RWPE1 (cell line): ENCODE results near the gene OR10G8.

Experiments used
- CTCF ChIA-PET: fragments of 350-600 bp; sonication (Branson Sonifier 250); formaldehyde crosslinking; extraction: SDS; loops from one replicate; lab custom pipeline; 2021; lab: Yijun Ruan, JAX
- POLR2A ChIA-PET: fragments of 400-600 bp; formaldehyde crosslinking; extraction: SDS; loops from one replicate; lab custom pipeline; 2020; ENCODE audit warnings: antibody characterized with exemption; ENCODE audit not compliant: low non-redundant PET; lab: Yijun Ruan, JAX
- DNase-seq: peaks from one replicate; pipeline ENCODE4 v3.0.0; 2012; ENCODE audit warnings: low spot score
- H3K27ac ChIP-seq: fragments of 450-650 bp; 2 replicates; pipeline ENCODE4 v1.5.1; 2017
- CTCF ChIP-seq: fragments of 450-650 bp; conservative IDR thresholded peaks from 2 replicates; pipeline ENCODE4 v1.5.1; 2017; ENCODE audit warnings: low read depth, mild to moderate bottlenecking

OR10G8 gene

DNA sequence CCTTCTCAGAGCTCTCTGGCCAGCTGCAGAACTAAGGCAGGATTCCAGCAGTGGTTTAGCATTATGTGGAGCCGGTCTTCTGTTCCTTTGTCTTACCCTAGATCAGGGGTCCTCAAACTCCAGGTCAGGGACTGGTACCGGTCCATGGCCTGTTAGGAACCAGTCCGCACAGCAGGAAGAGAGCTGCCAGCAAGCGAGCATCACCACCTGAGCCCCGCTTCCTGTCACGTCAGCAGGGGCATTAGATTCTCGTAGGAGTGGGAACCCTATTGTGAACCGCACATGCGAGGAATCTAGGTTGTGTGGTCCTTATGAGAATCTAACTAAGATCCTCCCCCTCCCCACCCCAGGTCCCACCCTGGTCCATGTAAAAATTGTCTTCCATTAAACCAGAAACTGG lies 13.0 kb downstream of the OR10G8 start:
- CTCF ChIA-PET: no interaction called here
- TF ChIP-seq CTCF: no peak
- POLR2A ChIA-PET: no interaction called here
- H3K27ac ChIP-seq: no peak overlapping the region
- no peak for DNase-seq

DNA sequence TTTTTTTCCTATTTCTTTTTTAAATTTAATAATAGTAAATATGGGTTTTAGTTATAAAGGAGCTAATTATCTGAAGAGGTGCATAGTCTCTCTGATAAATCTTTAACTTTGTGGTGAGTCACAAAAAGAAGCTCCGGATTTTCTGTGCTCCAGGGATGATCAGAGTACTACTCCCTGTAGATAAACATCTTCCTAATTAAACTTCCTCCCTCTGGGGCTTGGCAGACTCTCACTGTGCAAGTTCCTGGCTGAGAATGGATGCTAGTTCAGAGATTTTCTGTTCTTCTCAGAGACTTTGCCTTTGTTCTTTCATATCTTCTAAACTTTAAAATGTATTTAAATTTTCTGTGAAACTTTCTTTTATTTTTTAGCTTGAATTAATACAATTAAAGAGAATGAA lies 14.7 kb downstream of the OR10G8 start, which contains the start of gene OR10G7:
Gene OR10G7, minus strand, starts transcription at position 72 of the 400 bp plus-strand sequence. CDS start 2,324 bp downstream, outside the sequence.
- DNase-seq: no peak
- H3K27ac ChIP-seq: no peak within 1 kb of the TSS
- TF ChIP-seq CTCF: no peak
- ChIA-PET POLR2A (no interaction called here), CTCF (no interaction called here)

GRCh38 chr11:124043420-124043819 lies 16.8 kb downstream of the OR10G8 start:
- TF ChIP-seq CTCF: no peak
- POLR2A ChIA-PET: no interaction called here
- DNase-seq: no peak
- no peak overlapping the region for H3K27ac ChIP-seq
- CTCF ChIA-PET: no interaction called here

GRCh38 chr11:124050748-124051147 lies 24.1 kb downstream of the OR10G8 start:
- no peak for TF ChIP-seq CTCF
- no peak for DNase-seq
- POLR2A ChIA-PET: no interaction called here

DNA sequence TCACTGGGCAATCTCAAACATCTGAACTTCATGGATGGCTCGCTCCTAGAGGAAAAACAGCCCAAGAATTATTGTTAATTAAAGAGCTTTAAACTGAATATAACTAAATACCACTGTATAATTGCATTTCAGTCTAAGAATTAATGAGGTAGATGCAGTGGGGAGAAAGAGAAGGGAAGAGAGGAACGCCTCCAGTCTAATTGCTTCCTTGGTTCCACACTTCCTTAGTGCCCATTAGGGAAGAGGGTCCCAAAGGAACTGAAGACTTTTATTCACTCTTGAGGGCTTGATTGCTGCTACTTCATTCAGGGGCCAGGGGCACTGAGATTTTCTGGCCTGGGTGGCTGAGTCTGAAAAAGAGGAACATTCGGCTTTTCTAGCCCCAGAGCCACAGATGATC lies 26.4 kb downstream of the OR10G8 start:
- H3K27ac ChIP-seq: no peak overlapping the region
- TF ChIP-seq CTCF: no peak
- no peak for DNase-seq
- CTCF ChIA-PET: no interaction called here
- POLR2A ChIA-PET: no interaction called here

More at GRCh38 chr11:124050748-124051147, 24.1 kb downstream of the OR10G8 start:
- no peak overlapping the region for H3K27ac ChIP-seq
- CTCF ChIA-PET: interaction anchor here (0.6 kb wide), 1 partner anchor 1025 kb away, joined by 4 read pairs; no protein-coding TSS in a partner anchor

GRCh38 chr11:124068601-124069110 lies 42.1 kb downstream of the OR10G8 start:
- no peak for DNase-seq
- ChIA-PET CTCF (interaction anchor here (0.5 kb wide), 1 partner anchor 95 kb away, joined by 3 read pairs; no protein-coding TSS in a partner anchor), POLR2A (interaction anchor here (0.7 kb wide), 1 partner anchor 130 kb away, joined by 3 read pairs; no protein-coding TSS in a partner anchor)
- no peak for TF ChIP-seq CTCF
- no peak overlapping the region for H3K27ac ChIP-seq
